Activated T-cell treated with anti-CD3 and anti-CD28 coated beads, Interleukin-2, amount 50 U/mL, for 4 hours (primary cell): ENCODE measurements around the gene RESP18. TPM values are rescaled to one million over a fixed set of nuclear protein-coding genes. Genes with fewer than 3 reads are reported as not detected.
A peak's percentile ranks its signal among the peaks of the same experiment; 100 is the strongest.

Experiments used
- ATAC-seq, 2 donors: fragments of 200-7000 bp; cut with Tn5 transposase; one replicate each; pipeline ENCODE4 v1.10.0; 2021
- DNase-seq: peaks from one replicate; pipeline ENCODE4 v3.0.0-alpha.2; 2020
- H3K27me3 Mint-ChIP-seq: one replicate; pipeline ENCODE4 v1.8.0; 2021; ENCODE audit warnings: low read depth, mixed read lengths
- H3K36me3 Mint-ChIP-seq: one replicate; pipeline ENCODE4 v1.8.0; 2022; ENCODE audit warnings: mixed read lengths; ENCODE audit not compliant: insufficient read depth
- H3K4me1 Mint-ChIP-seq: one replicate; pipeline ENCODE4 v1.8.0; 2021; ENCODE audit warnings: low read depth, mixed read lengths
- H3K4me3 Mint-ChIP-seq: one replicate; pipeline ENCODE4 v1.8.0; 2021; ENCODE audit warnings: mild to moderate bottlenecking, moderate library complexity, mixed read lengths
- H3K9me3 Mint-ChIP-seq: one replicate; pipeline ENCODE4 v1.8.0; 2021; ENCODE audit warnings: mixed read lengths
- total RNA-seq, 3 donors: library from RNA; stranded (reverse); gene quantifications; one replicate each; pipeline ENCODE4 v1.2.1, GENCODE V29; 2021

RESP18 gene
- total RNA-seq: not detected

- H3K36me3 Mint-ChIP-seq: peaks cover 2% of the 10 kb centered on the region
- DNase-seq (no peak), ATAC-seq (no peak)
- H3K27me3 Mint-ChIP-seq: peaks cover 78% of the 10 kb centered on the region
- no peak within 1 kb of the TSS for H3K4me3 Mint-ChIP-seq
- H3K4me1 Mint-ChIP-seq: no peaks in the 10 kb centered on the region
- peaks cover 9% of the 10 kb centered on the region for H3K9me3 Mint-ChIP-seq
Measured at GRCh38 chr2:219332542-219332941, at the start of gene RESP18. RESP18 (minus strand) TSS chr2:219332744.

GRCh38 chr2:219381448-219381847, 48.9 kb upstream of the RESP18 start:
- no peak for DNase-seq
- H3K4me3 Mint-ChIP-seq: no peak overlapping the region

GRCh38 chr2:219380926-219381325, 48.4 kb upstream of the RESP18 start:
- Mint-ChIP-seq H3K36me3 (peaks cover 36% of the 10 kb centered on the region), H3K27me3 (no peaks in the 10 kb centered on the region)
- ATAC-seq: no peak

More at GRCh38 chr2:219381448-219381847, 48.9 kb upstream of the RESP18 start:
- H3K9me3 Mint-ChIP-seq: no peaks in the 10 kb centered on the region
- H3K4me1 Mint-ChIP-seq: peaks cover 10% of the 10 kb centered on the region
- peaks cover 40% of the 10 kb centered on the region for H3K36me3 Mint-ChIP-seq
- no peak for ATAC-seq
- no peaks in the 10 kb centered on the region for H3K27me3 Mint-ChIP-seq

GRCh38 chr2:219378163-219378851, 45.8 kb upstream of the RESP18 start:
- H3K9me3 Mint-ChIP-seq: no peaks in the 10 kb centered on the region
- H3K27me3 Mint-ChIP-seq: no peaks in the 10 kb centered on the region
- ATAC-seq: no peak
- no peak overlapping the region for H3K4me3 Mint-ChIP-seq
- H3K36me3 Mint-ChIP-seq: peaks cover 35% of the 10 kb centered on the region
- DNase-seq: no peak
- no peaks in the 10 kb centered on the region for H3K4me1 Mint-ChIP-seq

More at GRCh38 chr2:219380926-219381325, 48.4 kb upstream of the RESP18 start:
- Mint-ChIP-seq H3K4me3 (no peak overlapping the region), H3K9me3 (no peaks in the 10 kb centered on the region), H3K4me1 (peaks cover 7% of the 10 kb centered on the region)
- DNase-seq: no peak

GRCh38 chr2:219369447-219369861, 36.9 kb upstream of the RESP18 start:
- H3K36me3 Mint-ChIP-seq: peaks cover 14% of the 10 kb centered on the region
- no peak for ATAC-seq
- no peaks in the 10 kb centered on the region for H3K4me1 Mint-ChIP-seq
- H3K4me3 Mint-ChIP-seq: no peak overlapping the region
- H3K27me3 Mint-ChIP-seq: no peaks in the 10 kb centered on the region
- no peak for DNase-seq
- no peaks in the 10 kb centered on the region for H3K9me3 Mint-ChIP-seq

- H3K27me3 Mint-ChIP-seq: no peaks in the 10 kb centered on the region
- ATAC-seq (no peak), DNase-seq (no peak)
- H3K9me3 Mint-ChIP-seq: no peaks in the 10 kb centered on the region
- H3K4me3 Mint-ChIP-seq: no peak overlapping the region
- H3K4me1 Mint-ChIP-seq: no peaks in the 10 kb centered on the region
- peaks cover 7% of the 10 kb centered on the region for H3K36me3 Mint-ChIP-seq
Measured at GRCh38 chr2:219368690-219369191, 36.2 kb upstream of the RESP18 start.

- no peak overlapping the region for H3K4me3 Mint-ChIP-seq
- H3K4me1 Mint-ChIP-seq: peaks cover 4% of the 10 kb centered on the region
- peak in 1 of 2 donors; percentile 58 for ATAC-seq
- DNase-seq: no peak
- H3K9me3 Mint-ChIP-seq: no peaks in the 10 kb centered on the region
- peaks cover 9% of the 10 kb centered on the region for H3K36me3 Mint-ChIP-seq
- H3K27me3 Mint-ChIP-seq: peaks cover 25% of the 10 kb centered on the region
Measured at GRCh38 chr2:219362524-219363164, 30.1 kb upstream of the RESP18 start.

- H3K4me1 Mint-ChIP-seq: peaks cover 4% of the 10 kb centered on the region
- H3K36me3 Mint-ChIP-seq: peaks cover 9% of the 10 kb centered on the region
- DNase-seq (no peak), ATAC-seq (no peak)
- peaks cover 28% of the 10 kb centered on the region for H3K27me3 Mint-ChIP-seq
- no peak overlapping the region for H3K4me3 Mint-ChIP-seq
- no peaks in the 10 kb centered on the region for H3K9me3 Mint-ChIP-seq
Measured at GRCh38 chr2:219362072-219362471, 29.5 kb upstream of the RESP18 start.

GRCh38 chr2:219358170-219359075, 25.9 kb upstream of the RESP18 start:
- H3K4me1 Mint-ChIP-seq: peaks cover 4% of the 10 kb centered on the region
- peaks cover 8% of the 10 kb centered on the region for H3K36me3 Mint-ChIP-seq
- ATAC-seq: peak; percentile 65 to 70
- no peak for DNase-seq
- H3K4me3 Mint-ChIP-seq: no peak overlapping the region
- no peaks in the 10 kb centered on the region for H3K9me3 Mint-ChIP-seq
- peaks cover 53% of the 10 kb centered on the region for H3K27me3 Mint-ChIP-seq

- Mint-ChIP-seq H3K36me3 (peaks cover 3% of the 10 kb centered on the region), H3K27me3 (peaks cover 57% of the 10 kb centered on the region), H3K9me3 (no peaks in the 10 kb centered on the region), H3K4me3 (no peak overlapping the region), H3K4me1 (peaks cover 4% of the 10 kb centered on the region)
- DNase-seq (no peak), ATAC-seq (no peak)
Measured at GRCh38 chr2:219356834-219357233, 24.3 kb upstream of the RESP18 start.

- H3K36me3 Mint-ChIP-seq: no peaks in the 10 kb centered on the region
- no peak for ATAC-seq
- H3K4me1 Mint-ChIP-seq: peaks cover 4% of the 10 kb centered on the region
- H3K9me3 Mint-ChIP-seq: no peaks in the 10 kb centered on the region
- DNase-seq: no peak
- H3K27me3 Mint-ChIP-seq: peaks cover 58% of the 10 kb centered on the region
- no peak overlapping the region for H3K4me3 Mint-ChIP-seq
Measured at GRCh38 chr2:219354582-219354981, 22.0 kb upstream of the RESP18 start.

GRCh38 chr2:219353129-219353528, 20.6 kb upstream of the RESP18 start:
- H3K27me3 Mint-ChIP-seq: peaks cover 52% of the 10 kb centered on the region
- DNase-seq (no peak), ATAC-seq (no peak)
- H3K4me3 Mint-ChIP-seq: no peak overlapping the region
- H3K4me1 Mint-ChIP-seq: peaks cover 2% of the 10 kb centered on the region
- H3K36me3 Mint-ChIP-seq: no peaks in the 10 kb centered on the region
- H3K9me3 Mint-ChIP-seq: no peaks in the 10 kb centered on the region

GRCh38 chr2:219352448-219353023, 20.0 kb upstream of the RESP18 start:
- DNase-seq (peak; percentile 60), ATAC-seq (peak; percentile 77 to 83)
- Mint-ChIP-seq H3K36me3 (no peaks in the 10 kb centered on the region), H3K27me3 (peaks cover 49% of the 10 kb centered on the region), H3K4me3 (no peak overlapping the region), H3K4me1 (no peaks in the 10 kb centered on the region), H3K9me3 (no peaks in the 10 kb centered on the region)

GRCh38 chr2:219350710-219351221, 18.2 kb upstream of the RESP18 start:
- no peak for DNase-seq

More at GRCh38 chr2:219350710-219351221, 18.2 kb upstream of the RESP18 start:
- H3K9me3 Mint-ChIP-seq: no peaks in the 10 kb centered on the region
- no peaks in the 10 kb centered on the region for H3K36me3 Mint-ChIP-seq
- no peak overlapping the region for H3K4me3 Mint-ChIP-seq
- peaks cover 34% of the 10 kb centered on the region for H3K27me3 Mint-ChIP-seq
- H3K4me1 Mint-ChIP-seq: no peaks in the 10 kb centered on the region
- ATAC-seq: no peak
